ENCODE measurements around the gene GPR61.

GPR61 gene

DNA sequence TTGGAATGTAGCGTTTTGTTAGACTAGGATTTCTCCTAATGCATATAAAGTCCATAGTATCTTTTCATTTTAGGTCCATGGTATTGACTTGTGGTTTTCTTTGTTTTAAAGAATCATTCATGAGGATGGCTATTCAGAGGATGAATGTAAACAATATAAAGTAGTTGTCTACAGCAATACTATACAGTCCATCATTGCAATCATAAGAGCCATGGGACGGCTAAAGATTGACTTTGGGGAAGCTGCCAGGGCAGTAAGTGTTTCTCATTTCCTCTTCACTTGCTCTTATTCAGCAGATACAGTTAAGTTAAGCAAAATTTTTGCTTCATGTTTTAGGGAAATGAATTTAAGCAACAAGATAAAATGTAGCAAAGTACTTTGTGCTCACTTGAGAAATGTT, 34.1 kb downstream of the GPR61 start:
- no peak for DNase-seq

GRCh38 chr1:109578947-109579443, 39.3 kb downstream of the GPR61 start:
- DNase-seq, result no peak

DNA sequence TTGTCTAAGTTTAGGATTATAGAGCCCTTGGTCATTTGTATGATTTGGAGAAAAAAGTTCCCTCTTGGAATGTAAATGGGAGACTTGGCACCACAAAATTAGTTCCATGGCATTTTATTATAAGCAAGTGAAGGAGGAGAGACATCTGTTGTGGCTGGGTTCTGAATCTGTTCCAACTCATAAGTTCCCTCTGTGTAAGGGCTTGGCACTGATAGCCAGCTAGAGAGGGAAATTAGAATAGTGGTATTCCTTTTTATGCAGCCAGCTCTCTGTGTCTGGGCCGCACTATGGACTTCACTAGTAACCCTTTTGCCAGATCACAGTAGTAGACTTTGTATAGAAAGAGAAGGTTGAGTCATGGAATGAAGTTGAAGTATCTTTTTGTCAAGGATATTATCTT, 39.8 kb downstream of the GPR61 start:
- DNase-seq, result no peak

DNA sequence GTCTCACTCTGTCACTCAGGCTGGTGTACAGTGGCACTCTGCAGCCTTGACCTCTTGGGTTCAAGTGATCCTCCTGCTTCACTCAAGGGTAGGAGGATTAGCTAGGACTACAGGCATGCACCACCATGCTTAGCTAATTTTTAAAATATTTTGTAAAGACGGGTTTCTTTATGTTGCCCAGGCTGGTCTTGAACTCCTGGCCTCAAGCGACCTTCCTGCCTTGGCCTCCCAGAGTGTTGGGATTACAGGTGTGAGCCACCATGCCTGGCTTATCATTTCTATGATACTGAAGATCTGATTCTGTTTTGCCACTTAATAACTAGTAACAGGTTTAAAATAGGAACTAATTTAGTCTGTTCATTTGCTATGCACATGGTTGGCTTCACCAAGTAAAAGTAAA, 42.3 kb downstream of the GPR61 start:
- no peak for DNase-seq

GRCh38 chr1:109584766-109585165, 45.1 kb downstream of the GPR61 start:
- no peak for DNase-seq

GRCh38 chr1:109586055-109586454, 46.4 kb downstream of the GPR61 start:
- DNase-seq, result no peak

DNA sequence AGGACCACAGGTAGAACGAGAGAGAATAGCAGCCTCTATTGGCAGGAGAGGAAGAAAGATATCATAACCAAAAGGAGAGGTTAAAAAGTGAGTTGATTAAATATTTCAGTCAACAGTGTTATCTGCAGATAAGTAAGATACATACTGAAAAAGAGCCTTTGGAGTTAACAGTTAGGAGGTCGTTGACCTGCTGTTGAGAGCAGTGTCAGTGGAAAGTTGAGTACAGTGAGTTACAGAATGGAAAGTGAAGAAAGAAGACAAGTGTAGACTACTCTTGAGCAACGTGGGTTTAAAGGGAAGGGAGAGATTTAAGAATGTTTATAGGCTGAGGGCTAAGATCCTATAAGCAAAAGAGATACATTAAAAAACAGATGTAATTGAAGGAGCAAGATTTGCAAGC, 49.5 kb downstream of the GPR61 start:
- DNase-seq, result no peak

- no peak for DNase-seq
Measured at GRCh38 chr1:109589679-109590078, 50.0 kb downstream of the GPR61 start.

- DNase-seq, result no peak
Measured at GRCh38 chr1:109592916-109593315, 53.2 kb downstream of the GPR61 start.

GRCh38 chr1:109595531-109595930, 55.9 kb downstream of the GPR61 start:
- no peak for DNase-seq

Measured in activated effector memory CD4-positive, alpha-beta T cell treated with anti-CD3 and anti-CD28 coated beads, Interleukin-2, amount 50 U/mL, for 16 hours (primary cell).